NCI-H1436 treated with DMSO at 0.1 percent for 48 hours (cell line): Measurements from ENCODE around the gene PIK3C3.
"Not testable (repeated sequence)": the region's sequence is repeated elsewhere in the genome, so short reads cannot be mapped to it uniquely, and the experiment has no call there.

Experiments
- DNase-seq: peaks from one replicate; lab custom pipeline; 2025; lab: John Stamatoyannopoulos, UW

The PIK3C3 gene

DNA sequence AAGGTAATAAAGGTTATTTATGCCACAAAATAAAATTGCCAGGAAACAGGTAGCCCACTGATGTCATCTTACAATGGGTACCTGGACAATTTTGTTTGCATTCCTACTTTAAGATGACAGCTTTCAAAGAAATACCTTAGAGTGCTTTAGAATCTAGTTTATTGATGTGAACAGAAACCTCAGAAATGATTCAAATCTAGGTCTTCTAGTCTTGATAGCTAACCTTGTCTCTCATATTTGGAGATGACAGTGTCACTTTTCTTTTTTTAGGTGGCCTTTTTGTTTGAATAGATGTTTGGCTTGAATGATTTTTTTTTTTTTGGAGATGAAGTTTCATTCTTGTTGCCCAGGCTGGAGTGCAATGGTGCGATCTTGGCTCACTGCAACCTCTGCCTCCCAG, 69.1 kb downstream of the PIK3C3 start:
- no peak for DNase-seq

DNA sequence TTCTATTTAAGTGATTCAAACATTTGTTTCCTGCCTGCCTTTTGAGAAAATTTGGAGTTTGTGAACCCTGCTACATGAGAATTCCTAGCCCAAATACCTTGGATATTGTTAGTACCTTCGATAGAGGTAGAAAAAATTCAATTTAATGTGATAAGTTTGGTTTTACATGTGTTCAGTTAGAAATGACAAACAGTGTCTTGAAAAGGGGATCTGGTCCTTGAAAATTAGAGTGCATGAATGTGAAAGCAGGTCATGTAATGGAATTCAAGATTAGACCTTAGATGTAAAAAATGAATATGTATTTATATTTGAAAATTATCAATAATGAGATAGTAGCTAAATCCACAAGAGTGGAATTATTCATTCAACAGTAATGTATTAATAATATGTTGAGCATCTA, 70.5 kb downstream of the PIK3C3 start:
- DNase-seq = no peak

DNA sequence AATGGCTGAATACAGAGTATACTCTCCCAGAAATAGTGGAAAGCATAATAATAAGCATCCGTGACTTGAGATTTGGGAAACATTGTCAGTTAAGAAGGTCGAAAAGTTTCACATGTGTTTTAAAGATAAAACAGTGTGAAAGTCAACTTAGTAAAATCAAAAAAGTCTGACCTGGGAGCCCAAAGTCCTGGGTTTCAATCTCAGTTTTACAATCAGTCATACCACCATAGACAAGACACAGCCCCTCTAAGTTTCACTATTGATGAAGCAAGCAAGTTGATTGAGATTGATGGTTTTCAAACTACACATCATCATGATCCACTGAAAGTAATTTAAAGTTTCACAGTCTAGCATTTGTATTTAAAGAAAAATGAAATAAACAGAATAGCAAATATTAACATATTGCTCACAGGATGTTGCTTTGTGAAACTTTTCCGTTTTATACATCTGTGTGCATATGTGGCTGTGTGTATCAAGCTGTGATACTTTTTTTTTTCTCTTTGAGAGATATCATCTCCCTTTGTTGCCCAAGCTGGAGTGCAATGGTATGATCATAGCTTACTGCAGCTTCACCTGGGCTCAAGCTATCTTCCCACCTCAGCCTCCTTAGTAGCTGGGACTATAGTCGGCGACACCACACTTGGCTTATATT, 71.1 kb downstream of the PIK3C3 start:
- DNase-seq = no peak

DNA sequence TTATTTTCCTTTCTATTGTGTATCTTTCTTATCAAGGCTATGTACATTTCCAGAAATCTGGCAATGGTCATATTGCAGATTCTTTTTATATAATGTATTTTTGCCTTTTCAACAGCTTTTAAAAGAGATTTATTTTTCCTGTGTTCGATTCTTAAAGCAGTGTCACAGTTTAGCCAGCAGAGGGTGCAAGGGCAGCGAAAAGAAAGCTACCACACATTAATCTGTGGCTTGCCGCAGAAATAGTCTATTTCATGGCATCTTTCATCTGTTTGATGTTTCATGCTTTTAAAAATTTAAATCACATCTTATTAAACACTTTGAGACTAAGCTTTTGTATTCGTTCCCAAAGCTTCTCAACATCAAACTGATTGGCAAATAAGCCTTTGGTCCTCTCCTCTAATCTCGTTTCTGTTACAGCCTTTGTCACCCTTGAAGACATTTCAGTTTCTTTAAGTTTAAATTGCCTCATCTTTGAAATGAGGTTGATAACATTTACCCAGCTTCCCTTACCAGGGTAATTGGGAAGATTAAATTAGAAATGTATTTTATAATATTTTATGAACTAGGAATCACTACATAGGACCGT, 73.3 kb downstream of the PIK3C3 start:
- no peak for DNase-seq

DNA sequence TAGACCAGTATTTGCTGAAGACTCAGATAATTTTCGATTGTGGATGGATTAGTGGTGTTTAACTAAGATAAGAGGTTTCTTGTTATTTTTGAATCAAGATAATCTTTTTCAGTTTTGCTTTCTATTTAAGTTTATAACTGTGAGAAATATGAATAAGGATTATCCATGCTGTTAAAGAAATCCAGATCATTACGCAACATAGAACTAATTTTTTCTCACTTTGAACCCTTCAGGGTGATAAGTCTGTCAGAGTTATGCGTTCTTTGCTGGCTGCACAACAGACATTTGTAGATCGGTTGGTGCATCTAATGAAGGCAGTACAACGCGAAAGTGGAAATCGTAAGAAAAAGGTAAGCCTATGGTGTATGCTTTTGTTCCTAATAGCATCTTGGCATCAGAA, 74.1 kb downstream of the PIK3C3 start:
- DNase-seq = no peak

DNA sequence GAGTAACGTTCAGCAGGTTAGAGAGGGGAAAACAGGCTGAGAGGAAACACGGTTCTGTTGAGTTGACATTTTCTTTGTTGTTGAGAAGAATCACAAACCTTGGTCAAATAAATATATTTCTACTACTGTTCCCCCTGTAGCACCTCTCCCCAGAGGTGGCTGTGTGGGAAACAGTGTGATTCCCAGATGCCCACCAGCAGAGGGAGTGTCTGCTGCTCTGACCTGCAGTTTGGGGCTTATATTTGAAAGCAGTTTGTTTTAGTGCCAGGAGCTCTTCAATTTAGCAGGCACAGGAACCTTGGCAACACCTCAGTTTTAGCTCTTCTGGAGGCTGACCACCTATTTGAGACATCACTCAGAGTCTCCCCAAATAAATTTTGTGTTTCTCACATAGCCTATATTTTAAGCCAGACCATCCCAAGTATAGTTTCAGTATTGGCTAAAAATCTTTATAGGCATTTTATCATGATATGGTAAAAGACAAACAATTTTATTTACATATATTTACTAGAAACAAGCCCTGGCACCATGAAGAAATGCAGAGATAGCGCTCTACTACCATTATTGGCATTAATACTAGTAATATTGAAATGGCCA, 75.7 kb downstream of the PIK3C3 start:
- DNase-seq = no peak

DNA sequence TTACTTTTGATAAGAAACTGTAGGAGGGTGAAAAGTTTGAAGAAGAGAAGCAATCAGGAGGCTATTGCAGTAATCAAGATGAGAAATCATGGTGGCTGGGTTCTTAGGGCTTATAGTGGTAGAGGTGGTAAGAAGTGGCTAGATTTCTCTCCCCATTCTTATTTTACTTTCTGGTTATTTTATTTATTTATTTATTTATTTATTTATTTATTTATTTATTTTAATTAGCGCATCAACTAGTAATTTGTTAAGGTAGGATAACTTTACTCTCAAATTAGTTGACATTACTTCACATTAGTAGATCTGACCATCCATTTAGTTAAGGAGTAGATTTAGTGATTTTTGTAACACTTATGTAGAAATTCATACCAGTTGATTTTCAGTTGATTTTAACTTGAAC, 77.4 kb downstream of the PIK3C3 start:
- no peak for DNase-seq

DNA sequence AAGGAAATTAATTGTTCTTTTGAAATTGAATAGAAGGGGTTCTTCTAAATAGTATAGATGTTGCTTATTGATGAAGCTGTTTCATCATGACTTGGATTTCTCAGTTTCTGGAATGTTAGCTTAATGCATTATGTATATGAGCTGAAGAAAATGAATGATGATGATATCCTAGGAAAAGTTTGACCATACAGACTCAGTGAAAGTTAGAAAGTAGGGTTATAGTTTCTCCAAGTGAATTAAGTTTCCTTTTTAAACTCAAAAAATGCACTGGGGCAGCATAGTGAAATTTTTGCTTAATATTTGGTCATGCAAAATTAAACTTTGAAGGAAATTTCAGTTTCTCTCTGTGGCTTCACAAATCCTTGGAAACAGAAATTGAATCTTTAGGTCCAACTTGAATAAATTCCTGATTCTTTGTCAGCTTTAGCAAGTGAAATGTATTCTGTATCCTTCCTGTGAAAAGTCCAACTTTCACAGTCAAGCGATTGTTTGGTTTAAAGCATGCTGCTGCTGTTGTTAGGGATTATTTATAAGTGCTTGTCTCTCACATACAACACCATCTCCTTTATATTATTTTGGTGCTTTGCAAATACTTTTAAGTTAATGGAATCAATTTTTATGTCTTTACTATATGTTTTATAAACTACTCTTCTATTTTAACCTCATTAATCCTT, 78.2 kb downstream of the PIK3C3 start:
- DNase-seq = no peak

DNA sequence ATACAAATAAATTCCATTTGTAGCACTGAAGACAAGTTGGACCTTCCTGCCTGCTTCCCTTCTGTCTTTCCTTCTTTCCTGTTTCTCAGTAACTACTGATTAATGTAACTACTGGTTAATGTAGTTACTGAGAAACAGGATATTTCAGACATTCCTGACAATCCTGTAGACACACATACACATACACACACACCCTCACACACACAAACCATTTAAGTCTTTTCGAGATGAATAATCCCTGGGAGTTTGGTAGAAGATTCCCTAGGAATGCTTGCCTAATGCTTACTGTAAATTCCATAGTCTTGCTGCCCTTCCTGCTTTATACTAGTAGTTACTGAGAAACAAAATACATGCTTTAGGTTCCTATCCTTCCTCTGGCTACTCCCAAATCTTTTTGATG, 83.9 kb downstream of the PIK3C3 start:
- no peak for DNase-seq

DNA sequence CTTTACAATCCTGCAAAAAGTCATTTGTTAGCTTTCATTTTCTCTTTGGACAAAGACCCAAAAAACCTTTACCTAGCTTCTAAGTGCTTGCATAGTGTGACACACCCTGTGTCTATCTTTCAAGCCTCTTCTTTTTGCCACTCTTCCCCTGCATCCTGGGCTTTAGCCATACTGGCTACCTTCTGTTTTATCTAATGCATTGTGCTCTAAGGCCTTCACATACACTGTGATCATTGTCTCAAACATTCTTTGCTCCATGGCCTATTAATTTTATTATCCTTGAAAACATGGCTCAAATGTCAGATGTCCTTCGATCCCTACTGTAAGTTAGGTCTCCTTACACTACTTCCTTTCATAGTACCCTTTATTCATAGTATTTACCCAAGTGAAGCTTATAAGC, 84.4 kb downstream of the PIK3C3 start:
- DNase-seq = no peak

DNA sequence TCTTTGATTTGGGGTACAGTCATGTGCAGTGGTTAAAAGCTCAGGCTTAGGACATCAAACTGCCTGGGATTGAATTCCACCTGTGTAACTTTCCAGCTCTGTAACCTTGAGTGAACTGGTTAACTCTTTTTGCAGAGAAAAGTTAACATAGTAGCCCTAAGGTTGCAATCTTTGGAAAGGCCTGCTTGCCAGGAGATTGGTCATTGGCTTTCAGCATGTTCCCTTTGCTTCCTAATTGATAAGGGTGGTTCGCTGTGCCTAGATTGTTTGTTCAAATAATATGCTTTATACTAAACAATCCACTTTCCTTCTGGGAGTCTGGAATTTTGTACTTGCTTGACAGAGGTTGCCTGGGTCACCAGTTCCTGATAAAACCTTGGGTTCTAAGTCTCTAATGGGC, 86.8 kb downstream of the PIK3C3 start:
- DNase-seq = no peak

DNA sequence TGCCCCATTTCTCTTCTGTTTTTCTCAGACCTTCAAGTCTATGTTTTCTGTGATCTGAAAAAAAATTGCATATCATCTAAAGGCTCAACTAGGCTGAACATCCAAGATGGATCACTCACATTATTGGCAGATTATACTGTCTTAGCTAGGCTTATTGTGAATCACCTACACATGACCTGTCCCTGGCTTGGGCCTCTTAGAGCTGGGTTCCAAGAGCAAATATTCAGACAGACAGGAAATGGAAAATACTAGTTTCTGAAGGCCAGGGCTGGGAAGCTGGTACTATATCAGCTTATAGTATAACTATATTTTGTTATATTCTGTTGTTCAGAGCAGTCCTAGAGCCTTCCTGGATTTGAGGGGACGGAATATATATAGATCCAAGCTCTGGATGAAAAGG, 90.3 kb downstream of the PIK3C3 start:
- no peak for DNase-seq

DNA sequence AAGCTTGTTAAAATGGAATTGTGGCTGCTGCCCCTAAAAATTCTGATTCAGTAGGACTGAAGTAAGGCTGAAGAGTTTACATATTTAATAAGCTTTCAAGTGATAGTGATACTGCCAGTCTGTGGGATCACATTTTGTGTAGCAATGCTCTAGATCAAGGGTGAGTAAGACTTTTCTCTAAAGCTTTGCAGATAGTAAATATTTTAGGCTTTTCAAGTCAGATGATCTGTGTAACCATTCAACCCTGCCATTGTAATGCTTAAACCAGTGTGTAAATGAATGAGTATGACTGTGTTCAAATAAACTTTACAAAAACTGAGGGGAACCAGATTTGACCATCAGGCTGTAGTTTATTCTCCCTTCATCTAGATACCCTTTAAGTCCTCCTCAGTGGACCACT, 92.7 kb downstream of the PIK3C3 start:
- DNase-seq = no peak

DNA sequence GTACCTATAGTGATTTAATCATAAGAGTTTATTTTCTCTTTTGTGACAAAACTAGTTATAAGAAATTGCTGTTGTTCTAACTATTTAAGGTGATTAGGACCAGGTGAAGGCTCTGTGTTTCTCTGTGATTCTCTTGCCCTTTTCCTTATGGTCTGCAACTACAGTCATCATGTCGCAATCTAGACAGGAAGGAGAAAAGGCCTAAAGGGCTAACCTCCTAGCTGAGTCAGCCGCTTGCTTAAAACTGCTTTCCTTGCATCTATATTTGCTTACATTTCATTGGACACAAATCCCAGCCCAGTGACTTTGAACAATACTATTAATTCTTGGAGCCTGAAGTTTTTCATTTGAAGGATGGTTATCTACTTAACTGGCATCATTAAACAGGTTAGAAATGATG, 93.1 kb downstream of the PIK3C3 start:
- DNase-seq = no peak

DNA sequence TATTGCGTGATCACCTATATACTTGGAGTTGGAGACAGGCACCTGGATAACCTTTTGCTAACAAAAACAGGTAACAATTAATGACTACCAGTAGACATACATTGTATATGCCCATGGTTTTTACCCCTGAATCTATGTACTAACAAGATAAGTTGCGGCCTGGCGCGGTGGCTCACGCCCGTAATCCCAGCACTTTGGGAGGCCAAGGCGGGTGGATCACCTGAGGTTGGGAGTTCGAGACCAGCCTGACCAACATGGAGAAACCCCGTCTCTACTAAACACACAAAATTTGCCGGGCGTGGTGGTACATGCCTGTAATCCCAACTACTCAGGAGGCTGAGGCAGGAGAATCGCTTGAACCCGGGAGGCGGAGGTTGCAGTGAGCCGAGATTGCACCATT, 94.5 kb downstream of the PIK3C3 start:
- DNase-seq = not testable (repeated sequence)

DNA sequence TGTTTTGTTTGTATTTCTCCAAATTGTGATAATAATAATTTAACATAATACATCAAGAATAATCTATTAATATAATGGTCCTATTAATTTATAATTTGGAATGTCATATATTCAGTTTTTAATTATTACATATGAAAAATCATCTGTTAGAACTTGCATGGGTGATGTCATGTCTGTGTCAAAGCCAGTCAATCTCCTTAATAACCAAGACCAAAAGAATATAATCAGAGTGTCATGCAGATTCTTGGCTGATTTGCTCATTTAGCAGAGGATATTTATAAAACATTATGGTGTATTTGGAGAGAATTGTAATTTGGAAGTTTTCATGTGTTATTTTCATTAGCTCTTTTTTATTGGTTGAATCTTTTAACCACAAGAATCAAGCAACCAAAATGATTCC, 96.4 kb downstream of the PIK3C3 start:
- no peak for DNase-seq

DNA sequence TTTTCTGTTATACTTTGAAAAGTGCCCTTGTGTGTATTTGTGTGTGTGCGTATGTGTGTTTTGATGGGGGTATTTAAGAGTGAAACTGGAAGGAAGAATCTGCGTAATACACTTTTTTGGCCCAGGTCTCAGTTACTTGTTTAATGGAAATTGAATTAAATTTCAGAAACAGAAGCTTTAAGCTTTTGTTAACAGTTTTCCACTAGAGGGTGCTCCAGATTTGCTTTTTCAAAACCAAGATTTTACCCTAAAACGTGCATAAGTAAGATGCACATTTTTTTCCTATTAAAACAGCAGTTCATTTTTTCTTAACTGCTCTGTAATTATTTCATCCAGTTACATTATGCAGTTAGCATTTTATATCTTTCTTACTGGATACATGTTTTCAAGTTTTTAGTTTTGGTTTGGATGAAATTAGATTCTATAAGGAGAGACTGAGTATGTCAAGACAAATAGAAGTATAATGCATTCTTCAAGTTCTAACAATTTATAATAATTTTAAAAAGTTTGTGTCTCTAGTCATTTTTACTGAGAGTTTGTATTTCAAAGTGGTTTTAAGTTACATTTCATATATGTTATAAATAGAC, 97.2 kb downstream of the PIK3C3 start:
- DNase-seq = no peak

DNA sequence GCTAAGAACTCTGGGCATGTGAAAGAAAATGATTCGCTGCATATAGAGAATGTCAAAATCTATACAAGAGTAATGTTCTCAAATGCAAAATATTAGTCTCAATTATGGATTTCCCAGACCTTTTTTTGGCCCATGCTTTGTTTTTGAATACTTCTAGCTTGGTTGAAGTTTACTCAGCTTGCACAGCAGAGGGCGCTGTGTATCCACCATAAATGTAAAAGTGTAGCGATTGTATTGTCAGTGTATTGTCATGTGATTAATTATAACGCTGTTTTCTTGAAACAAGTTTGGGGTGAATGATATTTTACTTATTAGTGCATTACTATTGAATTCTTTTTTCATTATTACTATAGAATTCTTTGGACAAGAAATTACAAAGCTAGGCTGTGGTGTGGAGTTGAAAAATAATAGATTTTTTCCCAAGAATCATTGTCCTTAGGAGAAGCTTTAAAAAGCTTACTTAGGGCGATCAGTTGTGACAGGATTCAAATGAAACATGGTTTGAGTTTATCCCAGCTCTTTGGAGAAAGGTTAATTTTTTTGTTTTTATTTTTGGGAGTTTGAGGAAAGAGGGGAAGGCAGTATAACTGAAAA, 98.3 kb downstream of the PIK3C3 start:
- DNase-seq = no peak

DNA sequence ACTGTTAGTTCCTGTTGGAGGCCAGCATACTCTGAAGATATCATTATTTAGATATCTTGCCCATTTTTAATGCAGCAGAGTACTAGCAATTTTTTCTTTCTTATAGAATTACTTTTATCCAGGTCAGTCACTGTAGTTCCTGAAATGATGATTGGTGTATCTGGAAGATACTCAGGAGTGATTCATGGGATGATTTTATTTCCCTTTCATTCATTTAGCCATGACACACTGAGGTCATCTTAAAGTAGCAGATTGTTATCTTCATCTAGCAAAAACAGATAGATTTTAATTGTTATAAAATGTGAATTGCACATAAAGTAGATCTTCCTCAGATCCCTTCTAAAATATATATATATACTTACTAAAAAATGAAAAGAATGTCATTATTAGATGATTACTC, 109.1 kb downstream of the PIK3C3 start:
- no peak for DNase-seq

DNA sequence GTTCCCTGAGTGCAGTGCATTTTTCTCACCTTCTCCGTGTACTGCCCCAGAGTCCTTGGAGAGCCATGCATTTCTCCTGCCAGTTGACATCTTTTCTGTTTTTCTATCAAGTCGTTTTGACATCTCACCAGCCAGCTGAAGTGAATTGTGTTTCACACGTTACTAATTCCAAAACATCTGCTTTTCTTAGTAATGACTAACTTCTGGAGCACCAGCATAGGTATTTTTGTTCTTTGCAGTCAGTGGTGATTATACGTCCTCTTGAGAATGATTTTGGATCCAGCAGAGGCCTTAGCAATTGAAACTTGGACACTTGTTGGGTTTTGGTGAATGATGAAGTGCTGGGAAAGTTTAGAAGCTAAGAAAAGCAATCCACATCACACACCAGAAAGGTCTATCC, 112.5 kb downstream of the PIK3C3 start:
- DNase-seq = no peak

DNA sequence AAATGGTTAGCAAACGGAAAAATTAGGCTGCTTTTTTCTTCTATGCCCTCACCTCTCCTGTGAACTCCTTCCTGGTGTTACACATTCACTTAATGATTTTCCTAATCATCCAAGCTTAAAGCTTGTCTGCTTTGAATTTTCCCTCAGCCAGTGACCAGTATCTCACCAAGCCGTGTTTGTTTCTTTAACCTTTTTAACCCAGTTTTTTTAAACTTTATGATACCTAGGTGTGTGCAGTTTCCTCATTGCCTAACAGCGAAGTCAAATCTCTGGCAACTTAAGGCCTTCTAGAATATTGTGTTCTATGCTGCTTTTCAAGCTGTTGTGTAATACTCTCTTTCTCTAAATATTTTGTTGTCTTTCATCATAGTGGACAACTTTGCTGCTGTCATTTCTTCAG, 113.0 kb downstream of the PIK3C3 start:
- no peak for DNase-seq

DNA sequence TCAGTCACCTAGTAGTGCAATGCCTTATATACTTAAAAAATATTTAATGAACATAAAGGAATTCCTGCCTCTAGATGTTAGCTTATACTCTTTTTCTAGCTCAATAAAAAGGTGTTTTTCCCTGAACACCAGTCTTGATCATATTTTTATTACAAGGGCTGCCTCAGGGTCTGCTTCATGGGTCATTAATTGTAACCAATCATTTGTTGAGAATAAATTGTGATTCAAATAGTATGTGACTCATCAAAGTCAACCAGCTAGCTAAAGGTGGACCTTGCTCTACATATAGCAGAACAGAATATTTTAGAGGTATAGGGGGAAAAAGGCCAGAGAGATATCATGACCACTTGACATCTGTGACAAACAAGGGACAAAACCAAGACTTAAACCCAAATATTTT, 114.0 kb downstream of the PIK3C3 start:
- DNase-seq = no peak

DNA sequence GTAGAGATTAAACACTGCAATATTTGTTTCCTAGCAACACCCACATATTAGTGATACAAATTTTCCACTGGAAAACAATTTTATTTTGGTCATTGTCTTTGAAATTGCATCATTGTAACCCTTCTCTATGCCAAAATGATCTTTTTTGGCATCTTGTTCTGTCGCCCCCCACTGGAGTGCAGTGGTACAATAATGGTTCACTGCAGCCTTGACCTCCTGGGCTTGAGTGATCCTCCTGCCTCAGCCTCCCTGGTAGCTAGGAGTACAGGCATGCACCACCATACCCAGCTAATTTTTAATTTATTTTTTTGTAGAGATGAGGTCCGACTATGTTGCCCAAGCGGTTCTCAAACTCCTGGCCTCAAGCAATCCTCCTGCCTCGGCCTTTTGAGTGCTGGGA, 117.4 kb downstream of the PIK3C3 start:
- DNase-seq = no peak
